GM19455 (cell line): ENCODE results near the gene RCC2.
"Not testable (repeated sequence)": the region's sequence is repeated elsewhere in the genome, so short reads cannot be mapped to it uniquely, and the experiment has no call there.

Experiments
- ATAC-seq: cut with Tn5 transposase; IDR thresholded peaks from one replicate; pipeline ENCODE4 v1.9.1; 2021; ENCODE audit not compliant: unreplicated experiment

The RCC2 gene

DNA sequence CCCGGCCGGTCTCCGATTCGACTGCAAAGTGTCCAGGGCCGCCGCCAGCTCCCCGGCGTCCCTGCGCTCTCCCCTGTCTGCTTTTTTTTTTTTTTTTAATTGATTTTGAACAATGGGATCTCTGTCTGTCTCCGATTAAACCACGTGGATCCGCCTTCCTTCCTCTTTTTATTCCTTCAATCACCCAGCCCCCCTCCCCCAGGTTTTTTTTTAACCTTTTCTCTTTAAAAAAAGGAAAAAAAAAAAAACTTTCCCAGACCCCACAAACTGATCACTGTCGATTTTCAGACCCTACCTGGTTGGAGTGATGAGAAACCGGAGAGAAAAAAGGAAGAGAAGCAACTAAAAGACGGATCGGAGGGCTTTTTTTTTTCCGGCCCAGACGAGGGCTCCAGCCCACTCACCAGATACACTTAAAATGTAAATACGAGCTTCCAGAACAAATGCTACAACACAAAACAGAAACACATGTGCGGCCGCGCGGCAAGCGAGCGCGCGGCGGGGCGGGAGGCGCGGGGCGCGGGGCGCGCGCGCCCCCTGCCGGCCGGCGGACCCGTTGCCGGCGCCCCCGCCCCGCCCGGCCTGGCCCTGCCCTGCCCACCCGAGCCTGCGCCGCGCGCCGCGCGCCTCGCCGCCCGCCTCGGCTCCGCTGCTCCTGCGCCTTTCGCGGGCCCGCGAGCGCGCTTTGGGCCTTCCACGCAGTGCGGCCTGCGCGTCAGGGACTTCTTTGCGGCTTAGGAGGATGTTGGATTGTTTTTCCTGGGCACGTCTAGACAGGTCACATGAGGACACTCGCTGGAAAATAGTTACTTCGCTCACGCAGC is at the start of gene RCC2:
RCC2 (minus strand) TSS at position 428 of the 824 bp plus-strand sequence. CDS start 1,163 bp downstream, outside the sequence.
- no peak for ATAC-seq

DNA sequence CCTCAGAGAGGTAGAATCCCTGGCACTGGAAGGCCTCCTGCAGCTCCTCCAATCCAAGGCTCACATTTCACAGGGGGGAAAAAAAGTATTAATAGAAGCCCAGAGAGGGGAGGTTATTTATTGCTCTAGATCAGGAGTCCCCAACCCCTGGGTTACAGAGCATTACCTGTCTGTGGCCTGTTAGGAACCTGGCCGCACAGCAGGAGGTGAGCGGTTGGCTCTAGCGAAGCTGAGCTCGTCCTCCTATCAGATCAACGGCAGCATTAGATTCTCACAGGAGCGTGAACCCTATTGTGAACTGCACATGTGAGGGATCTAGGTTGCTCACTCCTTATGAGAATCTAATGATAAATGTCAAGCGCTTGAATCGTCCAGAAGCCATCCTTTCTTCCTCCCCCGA is 46.8 kb upstream of the RCC2 start:
- ATAC-seq, result no peak

DNA sequence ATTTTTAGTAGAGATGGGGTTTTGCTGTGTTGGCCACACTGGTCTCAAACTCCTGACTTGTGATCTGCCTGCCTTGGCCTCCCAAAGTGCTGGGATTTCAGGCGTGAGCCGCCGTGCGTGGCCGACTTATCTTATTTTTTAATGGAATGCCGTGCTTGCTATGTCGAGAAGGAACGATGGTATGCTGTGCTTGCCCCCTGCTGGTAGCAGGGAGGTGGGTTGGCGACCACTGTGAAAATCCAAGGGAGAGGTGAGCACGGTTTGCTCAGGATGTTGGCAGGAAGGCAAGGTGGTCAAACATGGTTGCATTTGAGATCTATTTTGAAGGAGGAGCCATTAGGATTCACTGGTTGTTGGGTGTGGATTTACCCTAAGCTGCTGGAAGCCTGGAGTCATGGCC is 45.8 kb upstream of the RCC2 start:
- ATAC-seq, result no peak

DNA sequence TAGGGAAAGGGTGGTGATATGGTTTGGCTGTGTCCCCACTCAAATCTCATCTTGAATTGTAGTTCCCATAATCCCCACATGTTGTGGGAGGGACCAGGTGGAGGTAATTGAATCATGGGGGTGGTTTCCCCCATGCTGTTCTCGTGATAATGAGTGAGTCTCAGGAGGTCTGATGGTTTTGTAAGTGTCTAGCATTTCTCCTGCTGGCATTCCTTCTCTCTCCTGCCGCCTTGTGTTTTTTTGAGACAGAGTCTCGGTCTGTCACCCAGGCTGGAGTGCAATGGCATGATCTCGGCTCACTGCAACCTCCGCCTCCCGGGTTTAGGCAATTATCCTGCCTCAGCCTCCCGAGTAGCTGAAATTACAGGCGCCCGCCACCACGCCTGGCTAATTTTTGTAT is 42.5 kb upstream of the RCC2 start:
- not testable (repeated sequence) for ATAC-seq

DNA sequence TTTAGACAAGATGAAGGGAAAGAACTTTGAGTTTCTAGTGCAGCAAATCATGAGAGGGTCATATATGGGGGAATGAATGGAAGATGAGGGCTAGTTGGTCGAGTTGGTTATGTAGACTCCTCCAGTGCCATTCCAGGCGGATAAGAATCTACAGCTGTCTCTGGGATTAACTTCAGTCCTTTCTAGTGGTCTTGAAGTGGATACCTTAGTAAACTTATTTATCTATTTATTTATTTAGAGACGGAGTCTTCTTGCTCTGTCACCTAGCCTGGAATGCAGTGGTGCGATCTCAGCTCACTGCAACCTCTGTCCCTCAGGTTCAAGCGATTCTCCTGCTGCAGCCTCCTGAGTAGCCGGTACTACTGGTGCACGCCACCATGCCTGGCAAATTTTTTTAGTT is 41.4 kb upstream of the RCC2 start:
- ATAC-seq, result no peak

DNA sequence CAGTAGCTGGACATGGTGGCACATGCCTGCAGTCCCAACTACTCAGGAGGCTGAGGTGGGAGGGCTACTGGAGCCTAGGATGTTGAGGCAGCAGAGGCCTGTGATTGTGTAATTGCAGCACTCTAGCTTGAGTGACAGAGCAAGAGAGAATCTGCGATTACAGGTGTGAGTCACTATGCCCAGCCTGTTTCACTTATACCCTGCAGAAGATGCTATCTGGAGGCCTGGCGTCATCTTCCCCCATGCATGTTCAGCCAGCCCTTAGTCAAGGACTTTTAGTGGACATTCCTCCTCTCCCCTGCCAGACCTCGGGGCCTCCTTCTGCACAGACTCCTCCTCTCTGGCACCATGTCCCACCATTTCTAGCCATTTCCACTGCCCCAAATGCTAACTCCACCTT is 36.3 kb upstream of the RCC2 start:
- ATAC-seq, result no peak

DNA sequence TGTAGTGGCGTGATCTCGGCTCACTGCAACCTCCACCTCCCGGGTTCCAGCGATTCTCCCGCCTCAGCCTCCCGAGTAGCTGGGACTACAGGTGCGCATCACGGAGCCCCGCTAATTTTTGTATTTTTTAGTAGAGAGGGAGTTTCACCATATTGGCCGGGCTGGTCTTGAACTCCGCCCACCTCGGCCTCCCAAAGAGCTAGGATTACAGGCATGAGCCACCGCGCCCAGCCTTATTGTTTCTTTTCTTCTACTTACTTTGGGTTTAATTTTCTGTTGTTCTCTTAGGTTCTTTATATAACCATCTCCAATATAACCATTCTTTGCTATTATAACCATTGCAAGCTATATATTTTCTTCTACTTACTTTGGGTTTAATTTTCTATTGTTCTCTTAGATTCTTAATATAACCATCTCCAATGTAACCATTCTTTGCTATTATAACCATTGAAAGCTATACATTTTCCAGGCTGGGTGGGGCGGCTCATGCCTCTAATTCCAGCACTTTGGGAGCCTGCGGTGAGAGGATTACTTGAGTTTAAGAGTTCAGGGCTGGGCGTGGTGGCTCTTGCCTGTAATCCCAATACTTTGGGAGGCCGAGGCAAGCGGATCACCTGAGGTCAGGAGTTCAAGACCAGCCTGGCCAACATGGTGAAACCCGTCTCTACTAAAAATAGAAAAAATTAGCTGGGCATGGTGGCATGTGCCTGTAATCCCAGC is 35.5 kb upstream of the RCC2 start:
- not testable (repeated sequence) for ATAC-seq

DNA sequence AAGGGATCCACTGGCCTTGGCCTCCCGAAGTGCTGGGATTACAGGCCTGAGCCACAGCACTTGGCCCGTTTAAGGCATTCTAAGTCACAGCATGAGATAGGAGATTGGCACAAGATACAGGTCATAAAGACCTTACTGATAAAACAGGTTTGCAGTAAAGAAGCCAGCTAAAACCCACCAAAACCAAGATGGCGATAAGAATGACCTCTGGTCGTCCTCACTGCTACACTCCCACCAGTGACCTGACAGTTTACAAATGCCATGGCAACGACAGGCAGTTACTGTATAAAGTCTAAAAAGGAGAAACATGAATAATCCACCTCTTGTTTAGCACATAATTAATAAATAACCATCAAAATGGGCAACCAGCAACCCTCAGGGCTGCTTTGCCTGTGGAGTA is 33.3 kb upstream of the RCC2 start:
- ATAC-seq, result no peak

DNA sequence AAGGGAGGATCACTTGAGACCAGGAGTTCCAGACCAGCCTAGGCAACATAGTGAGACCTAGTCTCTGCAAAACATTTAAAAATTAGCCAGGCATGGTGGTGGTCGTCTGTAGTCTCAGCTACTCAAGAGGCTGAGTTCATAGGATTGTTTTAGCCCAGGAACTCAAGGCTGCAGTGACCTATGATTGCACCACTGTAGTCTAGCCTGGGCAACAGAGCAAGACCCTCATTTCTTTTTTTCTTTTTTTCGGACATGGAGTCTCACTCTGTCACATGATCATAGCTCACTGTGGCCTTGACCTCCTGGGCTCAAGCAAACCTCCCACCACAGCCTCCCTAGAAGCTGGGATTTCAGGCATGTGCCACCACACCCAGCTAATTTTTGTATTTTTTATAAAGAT is 31.9 kb upstream of the RCC2 start:
- ATAC-seq, result no peak

DNA sequence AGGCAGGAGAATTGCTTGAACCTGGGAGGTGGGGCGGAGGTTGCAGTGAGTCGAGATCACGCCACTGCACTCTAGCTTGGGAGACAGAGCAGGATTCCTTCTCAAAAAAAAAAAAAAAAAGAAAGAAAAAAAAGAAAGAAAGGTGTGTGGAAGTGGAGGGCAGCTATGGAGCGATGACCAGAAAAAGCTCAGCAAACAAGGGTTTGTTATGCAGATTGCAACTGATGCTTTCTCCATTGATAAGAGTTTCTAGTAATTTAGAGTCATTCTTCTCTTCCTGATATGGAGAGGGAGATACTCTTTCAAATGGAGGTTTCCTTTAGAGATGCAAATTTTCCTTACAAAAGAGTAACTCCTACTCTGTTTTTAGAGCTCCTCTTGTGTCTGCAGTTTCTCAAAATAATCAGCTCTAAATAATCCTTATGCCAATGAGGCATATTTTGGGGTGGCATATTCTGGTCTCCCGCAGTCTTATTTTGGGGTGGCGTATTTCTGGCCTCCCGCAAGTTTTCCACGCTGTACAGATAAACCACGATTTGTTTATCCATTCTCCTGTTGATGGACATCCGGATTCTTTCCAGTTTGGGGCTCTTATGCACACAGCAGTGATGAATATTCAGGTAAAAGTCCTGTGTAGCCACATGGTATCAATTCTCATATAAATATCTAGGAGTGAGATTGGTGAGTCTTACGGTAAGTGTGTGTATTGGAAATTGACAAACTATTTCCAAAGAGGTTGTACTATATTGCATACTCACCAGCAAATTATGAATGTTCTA is 30.7 kb upstream of the RCC2 start:
- no peak for ATAC-seq

DNA sequence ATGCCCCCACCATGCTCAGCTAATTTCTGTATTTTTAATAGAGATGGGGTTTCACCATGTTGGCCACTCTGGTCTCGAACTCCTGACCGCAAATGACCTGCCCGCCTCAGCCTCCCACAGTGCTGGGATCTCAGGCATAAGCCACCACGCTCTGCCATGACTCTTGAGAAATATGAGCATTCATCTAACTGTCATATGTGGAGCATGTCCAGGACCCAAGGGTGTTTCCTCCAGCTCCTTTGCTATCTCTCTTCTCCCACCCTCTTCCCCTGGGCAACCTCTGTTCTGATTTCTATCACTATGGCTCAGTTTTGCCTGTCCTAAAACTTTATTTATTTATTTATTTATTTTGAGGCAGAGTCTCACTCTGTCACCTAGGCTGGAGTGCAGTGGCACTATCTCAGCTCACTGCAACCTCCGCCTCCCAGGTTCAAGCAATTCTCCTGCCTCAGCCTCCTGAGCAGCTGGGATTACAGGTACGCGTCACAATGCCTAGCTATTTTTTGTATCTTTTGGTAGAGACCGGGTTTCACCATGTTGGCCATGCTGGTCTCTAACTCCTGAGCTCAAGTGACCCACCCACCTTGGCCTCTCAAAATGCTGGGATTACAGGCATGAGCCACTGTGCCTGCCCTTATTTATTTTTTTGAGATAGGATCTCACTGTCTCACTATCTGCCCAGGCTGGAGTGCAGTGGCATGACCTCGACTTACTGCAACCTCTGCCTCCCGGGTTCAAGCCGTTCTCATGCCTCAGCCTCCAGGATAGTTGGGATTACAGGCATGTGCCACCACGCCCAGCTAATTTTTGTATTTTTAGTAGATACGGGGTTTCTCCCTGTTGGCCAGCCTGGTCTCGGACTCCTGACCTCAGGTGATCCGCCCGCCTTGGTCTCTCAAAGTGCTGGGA is 29.1 kb upstream of the RCC2 start:
- not testable (repeated sequence) for ATAC-seq

DNA sequence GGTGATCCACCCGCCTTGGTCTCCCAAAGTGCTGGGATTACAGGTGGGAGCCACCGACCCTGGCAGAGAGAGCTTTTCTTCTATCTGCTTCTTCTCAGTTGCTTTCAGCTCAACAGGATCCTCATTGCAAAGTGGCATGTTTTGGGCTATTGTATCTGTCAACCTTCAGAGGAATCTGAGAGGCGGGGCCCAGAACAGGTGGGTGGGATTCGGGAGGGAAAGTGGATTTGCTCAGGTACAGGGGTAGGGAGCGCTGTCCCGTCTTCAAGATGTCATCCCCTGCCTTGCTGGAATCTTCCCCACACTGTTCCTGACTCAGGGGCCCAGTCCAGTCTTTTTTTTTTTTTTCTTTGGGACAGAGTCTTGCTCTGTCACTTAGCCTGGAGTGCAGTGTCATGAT is 26.9 kb upstream of the RCC2 start:
- no peak for ATAC-seq

DNA sequence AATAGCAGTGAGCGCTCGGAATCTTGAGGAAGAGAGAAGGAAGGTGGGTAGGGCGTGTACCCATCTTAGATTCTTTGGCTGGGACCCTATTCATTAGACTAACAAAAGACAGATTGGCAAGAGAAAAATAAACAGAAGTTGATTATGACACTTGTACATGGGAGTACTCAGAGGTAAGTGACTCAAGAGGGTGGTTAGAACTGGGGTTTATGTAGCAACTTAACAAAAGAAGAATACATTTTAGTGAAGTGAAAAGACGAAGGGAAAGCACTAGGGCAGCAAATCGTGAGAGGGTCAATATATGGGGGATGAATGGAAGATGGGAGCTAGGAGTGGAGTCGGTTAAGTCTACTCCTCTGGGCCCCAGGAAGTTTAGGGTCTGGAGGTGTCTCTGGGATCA is 25.8 kb upstream of the RCC2 start:
- ATAC-seq, result no peak

DNA sequence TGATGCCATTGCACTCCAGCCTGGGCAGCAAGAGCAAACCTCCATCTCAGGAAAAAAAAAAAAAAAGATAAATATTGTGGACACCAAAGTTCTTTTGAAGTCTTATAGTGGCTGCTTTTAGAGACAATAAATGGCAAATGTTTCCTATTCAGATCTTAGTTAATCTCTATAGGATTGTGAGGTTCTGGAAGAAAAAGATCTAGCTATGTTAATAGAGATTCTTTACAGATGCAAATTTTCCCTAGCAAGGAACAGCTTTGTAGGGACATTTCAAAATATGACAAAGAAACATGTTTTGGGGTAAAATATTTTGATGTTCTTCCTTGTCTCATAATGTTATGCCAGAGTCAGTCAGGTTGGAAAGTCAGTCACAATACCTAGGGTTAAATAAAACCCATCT is 24.5 kb upstream of the RCC2 start:
- no peak for ATAC-seq

DNA sequence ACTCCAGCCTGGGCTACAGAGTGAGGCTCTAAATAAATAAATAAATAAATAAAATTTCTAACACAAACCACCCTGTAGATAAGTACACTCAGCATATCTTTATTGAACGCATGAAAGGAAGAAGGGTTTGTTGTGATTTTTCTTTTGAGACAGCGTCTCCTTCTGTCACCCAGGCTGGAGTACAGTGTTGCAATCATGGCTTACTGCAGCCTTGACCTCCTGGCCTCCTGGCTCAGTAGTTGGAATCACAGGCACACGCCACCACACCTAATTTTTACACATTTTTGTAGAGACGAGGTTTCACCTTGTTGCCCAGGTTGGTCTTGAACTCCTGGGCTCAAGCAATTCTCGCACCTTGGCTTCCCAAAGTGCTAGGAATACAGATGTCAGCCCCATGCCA is 23.2 kb upstream of the RCC2 start:
- no peak for ATAC-seq

DNA sequence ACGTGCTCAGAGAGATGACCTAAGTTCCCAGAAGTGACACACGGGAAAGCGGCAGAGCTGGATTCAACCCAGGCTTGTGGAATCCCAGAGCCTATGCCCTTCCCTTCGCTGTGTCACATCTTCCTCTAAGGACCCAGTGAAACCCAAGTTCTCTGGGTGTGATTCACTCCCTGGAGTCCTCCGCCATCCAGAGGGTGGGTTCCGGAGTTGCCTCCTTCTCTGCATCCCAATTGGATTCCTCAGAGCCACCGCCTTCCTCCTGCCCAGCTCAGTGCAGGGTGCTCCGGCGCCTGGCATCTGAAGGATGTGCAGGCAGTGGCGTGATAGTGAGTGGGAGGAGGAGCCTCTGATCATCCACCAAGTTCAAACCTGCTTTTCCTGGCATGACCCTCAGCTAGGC is 20.7 kb upstream of the RCC2 start:
- ATAC-seq, result no peak

DNA sequence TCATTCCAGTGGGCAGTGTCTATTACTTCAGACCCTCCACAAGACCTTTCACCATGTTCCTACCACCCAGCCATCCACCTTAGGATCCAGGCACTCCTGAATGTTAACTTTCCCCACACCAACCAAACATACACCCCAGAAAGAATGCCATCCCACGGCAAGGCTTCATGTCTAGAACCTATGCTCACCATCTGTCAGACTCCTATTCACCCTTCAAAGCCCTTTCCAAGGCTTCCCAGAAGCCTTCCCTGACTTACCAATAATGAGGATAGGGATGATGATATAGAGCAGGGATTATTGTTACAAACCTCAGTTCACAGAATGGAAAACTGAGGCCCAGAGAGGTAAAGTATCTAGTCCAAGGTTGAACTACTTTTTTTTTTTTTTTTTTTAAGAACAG is 19.3 kb upstream of the RCC2 start:
- ATAC-seq, result no peak

DNA sequence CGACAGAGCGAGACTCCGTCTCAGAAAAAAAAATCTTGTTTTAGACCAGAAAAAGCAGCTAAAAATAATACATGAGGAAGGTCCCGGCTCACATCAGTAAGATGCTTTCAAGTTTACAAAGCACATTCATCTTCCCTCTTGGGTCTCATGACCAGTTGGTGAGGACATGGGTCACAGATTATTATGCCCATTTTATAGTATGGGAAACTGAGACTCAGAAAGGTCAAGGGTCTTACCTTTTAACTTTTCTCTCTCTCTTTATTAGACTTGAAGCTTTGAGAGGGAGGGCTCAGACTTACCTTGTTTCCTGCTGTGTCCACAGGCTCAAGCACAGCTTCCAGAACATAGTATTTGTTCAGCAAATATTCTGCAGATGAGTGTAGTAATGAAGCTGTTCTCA is 13.2 kb upstream of the RCC2 start:
- ATAC-seq, result no peak

DNA sequence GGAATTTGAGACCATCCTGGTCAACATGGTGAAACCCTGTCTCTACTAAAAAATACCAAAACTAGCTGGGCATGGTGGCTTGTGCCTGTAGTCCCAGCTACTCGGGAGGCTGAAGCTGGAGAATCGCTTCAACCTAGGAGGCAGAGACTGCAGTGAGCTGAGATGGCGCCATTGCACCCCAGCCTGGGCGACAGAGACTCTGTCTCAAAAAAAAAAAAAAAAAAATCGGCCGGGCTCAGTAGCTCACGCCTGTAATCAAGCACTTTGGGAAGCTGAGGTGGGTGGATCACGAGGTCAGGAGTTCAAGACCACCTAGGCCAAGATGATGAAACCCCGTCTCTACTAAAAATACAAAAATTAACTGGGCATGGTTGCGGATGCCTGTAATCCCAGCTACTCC is 12.7 kb upstream of the RCC2 start:
- ATAC-seq, result not testable (repeated sequence)

DNA sequence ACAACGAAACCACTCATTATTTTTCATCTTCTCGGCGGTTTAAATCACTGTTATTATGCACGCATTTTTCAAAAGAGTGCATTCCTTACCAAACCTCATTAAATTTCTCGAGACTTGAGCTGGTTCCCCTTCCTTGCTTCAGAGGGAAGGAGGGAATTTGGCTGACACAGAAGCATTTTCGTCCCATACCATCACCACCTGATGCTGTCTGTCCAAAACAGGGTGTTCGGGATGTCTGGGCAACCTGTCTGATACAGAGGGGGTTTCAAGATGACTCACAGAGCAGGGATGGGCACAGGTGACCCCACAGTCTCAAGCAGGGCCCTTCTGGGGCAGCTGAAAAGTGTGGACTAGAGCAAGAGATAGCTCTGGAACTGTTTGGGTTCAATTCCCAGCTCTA is 12.3 kb upstream of the RCC2 start:
- no peak for ATAC-seq

DNA sequence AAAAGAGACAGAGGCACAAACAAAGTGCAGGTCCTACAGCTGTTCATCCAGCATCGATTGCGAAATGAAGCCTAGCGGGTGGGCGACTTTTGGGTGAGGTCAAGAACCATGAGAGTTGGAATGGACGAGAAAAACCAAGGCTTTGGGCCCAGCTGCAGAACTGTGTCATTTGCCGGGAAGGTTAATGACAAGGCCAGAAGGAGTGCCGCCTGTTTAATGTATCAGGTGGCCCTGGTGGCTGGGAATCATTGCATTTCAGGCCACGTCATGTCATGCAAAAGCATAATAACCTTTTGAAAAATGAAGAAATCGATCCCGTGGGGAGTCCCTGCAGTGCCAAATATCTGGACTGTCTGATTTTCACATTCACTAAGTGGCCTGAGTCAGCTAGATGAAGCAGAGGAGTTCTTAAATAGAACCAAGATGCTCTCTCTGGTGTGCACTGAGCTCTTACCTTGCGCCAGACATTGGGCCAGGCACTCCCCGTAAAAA is 8.1 kb upstream of the RCC2 start:
- no peak for ATAC-seq
